Measurements from ENCODE around the gene SLC16A11. TPM values are rescaled to one million over a fixed set of nuclear protein-coding genes. Genes with fewer than 3 reads are reported as not detected.
A peak's percentile ranks its signal among the peaks of the same experiment; 100 is the strongest.

The SLC16A11 gene
- total RNA-seq, 4 donors from 2014 or later: 1.1 to 6.3 (median 4.1) TPM

GRCh38 chr17:7039832-7040231 lies 4.1 kb downstream of the SLC16A11 start:
- TF ChIP-seq POLR2A (IDR thresholded peaks at IDR 0.05) (no peak), CTCF (IDR thresholded peaks at IDR 0.05) (no peak)
- no peak overlapping the region for H3K4me3 ChIP-seq (ENCODE audit: low read depth, poor library complexity, severe bottlenecking)
- intact Hi-C loops (cut with DNase I; ENCODE audit: low total_unique reads): no loop called here
- 91 to 96% methylated on average over 5 of the region's 5 CpGs for WGBS, 2 donors
- no peak for DNase-seq (ENCODE audit: low spot score in 2 of 2)

- intact Hi-C loops (cut with DNase I; ENCODE audit: low total_unique reads): no loop called here
- WGBS, 2 donors: 90 to 91% methylated on average over 19 of the region's 19 CpGs
- no peak for DNase-seq (ENCODE audit: low spot score in 2 of 2)
- H3K4me3 ChIP-seq (ENCODE audit: low read depth, poor library complexity, severe bottlenecking): no peak overlapping the region
- TF ChIP-seq POLR2A (IDR thresholded peaks at IDR 0.05): no peak
- TF ChIP-seq CTCF (IDR thresholded peaks at IDR 0.05): no peak
Measured at GRCh38 chr17:7038025-7038862, 5.6 kb downstream of the SLC16A11 start.

- peak within 1 kb of the TSS; percentile 47 for H3K4me3 ChIP-seq (ENCODE audit: low read depth, poor library complexity, severe bottlenecking)
- DNase-seq (ENCODE audit: low spot score in 2 of 2): peak; percentile 97 to 99
- 1% methylated on average over 34 to 43 of the region's 52 CpGs for WGBS, 2 donors
- intact Hi-C loops (cut with DNase I; ENCODE audit: low total_unique reads): no loop called here
- no peak for TF ChIP-seq POLR2A (IDR thresholded peaks at IDR 0.05)
- no peak for TF ChIP-seq CTCF (IDR thresholded peaks at IDR 0.05)
Measured at GRCh38 chr17:7035591-7036368, 8.1 kb downstream of the SLC16A11 start, which contains the start of gene SLC16A13. TSS of gene SLC16A13 (plus strand) at chr17:7036015. CDS start at chr17:7036383, 368 bp downstream.

- intact Hi-C loops (cut with DNase I; ENCODE audit: low total_unique reads): loop anchor here (5.0 kb wide), 1 partner anchor 537 kb away; no protein-coding TSS in a partner anchor
- WGBS, 2 donors: 16% methylated on average over 7 of the region's 7 CpGs
- TF ChIP-seq POLR2A (IDR thresholded peaks at IDR 0.05) (no peak), CTCF (IDR thresholded peaks at IDR 0.05) (no peak)
- peak overlapping the region; percentile 47 for H3K4me3 ChIP-seq (ENCODE audit: low read depth, poor library complexity, severe bottlenecking)
- DNase-seq (ENCODE audit: low spot score in 2 of 2): no peak
Measured at GRCh38 chr17:7034955-7035590, 8.8 kb downstream of the SLC16A11 start.

GRCh38 chr17:7029659-7030058 lies 14.2 kb downstream of the SLC16A11 start:
- intact Hi-C loops (cut with DNase I; ENCODE audit: low total_unique reads): loop anchor here (5.0 kb wide), 1 partner anchor 543 kb away; no protein-coding TSS in a partner anchor
- TF ChIP-seq CTCF (IDR thresholded peaks at IDR 0.05) (no peak), POLR2A (IDR thresholded peaks at IDR 0.05) (no peak)
- WGBS, 2 donors: 49 to 63% methylated on average over 8 of the region's 8 CpGs
- peak in 1 of 2 donors; percentile 23 for DNase-seq (ENCODE audit: low spot score in 2 of 2)
- H3K4me3 ChIP-seq (ENCODE audit: low read depth, poor library complexity, severe bottlenecking): no peak overlapping the region
